HL-60 (cell line): ENCODE results near the gene PGGHG.
A peak's percentile ranks its signal among the peaks of the same experiment; 100 is the strongest.

ENCODE experiments used
- DNase-seq, 2 experiments: peaks; one replicate each; pipeline ENCODE4 v3.0.0-alpha.2; 2010 to 2020; ENCODE audit warnings: low read depth in 1 of 2, low spot score in 1 of 2
- H3K27ac ChIP-seq: fragments of 250-450 bp; sonication (Bioruptor Pico); replicated peaks from 2 replicates; pipeline ENCODE4 v1.5.1; 2020; ENCODE audit warnings: mild to moderate bottlenecking, moderate library complexity
- H3K27me3 ChIP-seq: fragments of 250-450 bp; sonication (Bioruptor Pico); 2 replicates; pipeline ENCODE4 v1.5.1; 2021; ENCODE audit warnings: mild to moderate bottlenecking, moderate library complexity; ENCODE audit not compliant: insufficient read depth, poor library complexity, severe bottlenecking
- H3K4me3 ChIP-seq: replicated peaks from 2 replicates; pipeline ENCODE4 v1.5.1; 2011; ENCODE audit warnings: mild to moderate bottlenecking, control low read depth, low read length; ENCODE audit not compliant: insufficient read depth
- CTCF ChIP-seq: IDR thresholded peaks from one replicate; pipeline ENCODE4 v1.5.1; 2011; ENCODE audit warnings: low read length, control low read depth, inconsistent platforms; ENCODE audit not compliant: insufficient read depth
- GABPA ChIP-seq: IDR thresholded peaks from 2 replicates; pipeline ENCODE4 v1.6.1; 2012; ENCODE audit warnings: low read depth
- POLR2AphosphoS5 ChIP-seq: IDR thresholded peaks from 2 replicates; pipeline ENCODE4 v1.6.1; 2012; ENCODE audit warnings: low read depth
- SPI1 ChIP-seq: IDR thresholded peaks from 2 replicates; pipeline ENCODE4 v1.6.1; 2012; ENCODE audit warnings: low read depth, mild to moderate bottlenecking, borderline replicate concordance
- TF ChIP-seq, protein P1 (sequence below): IDR thresholded peaks from 2 replicates; pipeline ENCODE4 v1.6.1; 2012; ENCODE audit warnings: low read depth; ENCODE audit not compliant: insufficient replicate concordance

Gene PGGHG

GRCh38 chr11:335779-336658 is 47.1 kb downstream of the PGGHG start:
- H3K27me3 ChIP-seq = peaks cover 4% of the 10 kb centered on the region
- H3K27ac ChIP-seq = peak overlapping the region; percentile 40
- TF ChIP-seq GABPA = no peak
- TF ChIP-seq POLR2AphosphoS5 = peak; percentile 41; the same call in 1 of the 2 replicates
- TF ChIP-seq, protein P1, sequence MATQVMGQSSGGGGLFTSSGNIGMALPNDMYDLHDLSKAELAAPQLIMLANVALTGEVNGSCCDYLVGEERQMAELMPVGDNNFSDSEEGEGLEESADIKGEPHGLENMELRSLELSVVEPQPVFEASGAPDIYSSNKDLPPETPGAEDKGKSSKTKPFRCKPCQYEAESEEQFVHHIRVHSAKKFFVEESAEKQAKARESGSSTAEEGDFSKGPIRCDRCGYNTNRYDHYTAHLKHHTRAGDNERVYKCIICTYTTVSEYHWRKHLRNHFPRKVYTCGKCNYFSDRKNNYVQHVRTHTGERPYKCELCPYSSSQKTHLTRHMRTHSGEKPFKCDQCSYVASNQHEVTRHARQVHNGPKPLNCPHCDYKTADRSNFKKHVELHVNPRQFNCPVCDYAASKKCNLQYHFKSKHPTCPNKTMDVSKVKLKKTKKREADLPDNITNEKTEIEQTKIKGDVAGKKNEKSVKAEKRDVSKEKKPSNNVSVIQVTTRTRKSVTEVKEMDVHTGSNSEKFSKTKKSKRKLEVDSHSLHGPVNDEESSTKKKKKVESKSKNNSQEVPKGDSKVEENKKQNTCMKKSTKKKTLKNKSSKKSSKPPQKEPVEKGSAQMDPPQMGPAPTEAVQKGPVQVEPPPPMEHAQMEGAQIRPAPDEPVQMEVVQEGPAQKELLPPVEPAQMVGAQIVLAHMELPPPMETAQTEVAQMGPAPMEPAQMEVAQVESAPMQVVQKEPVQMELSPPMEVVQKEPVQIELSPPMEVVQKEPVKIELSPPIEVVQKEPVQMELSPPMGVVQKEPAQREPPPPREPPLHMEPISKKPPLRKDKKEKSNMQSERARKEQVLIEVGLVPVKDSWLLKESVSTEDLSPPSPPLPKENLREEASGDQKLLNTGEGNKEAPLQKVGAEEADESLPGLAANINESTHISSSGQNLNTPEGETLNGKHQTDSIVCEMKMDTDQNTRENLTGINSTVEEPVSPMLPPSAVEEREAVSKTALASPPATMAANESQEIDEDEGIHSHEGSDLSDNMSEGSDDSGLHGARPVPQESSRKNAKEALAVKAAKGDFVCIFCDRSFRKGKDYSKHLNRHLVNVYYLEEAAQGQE = no peak
- no peak for TF ChIP-seq CTCF
- TF ChIP-seq SPI1 = peak; percentile 48; the same call in 1 of the 2 replicates
- H3K4me3 ChIP-seq = no peak overlapping the region
- DNase-seq = peak in 1 of 2 experiments; percentile 49

DNA sequence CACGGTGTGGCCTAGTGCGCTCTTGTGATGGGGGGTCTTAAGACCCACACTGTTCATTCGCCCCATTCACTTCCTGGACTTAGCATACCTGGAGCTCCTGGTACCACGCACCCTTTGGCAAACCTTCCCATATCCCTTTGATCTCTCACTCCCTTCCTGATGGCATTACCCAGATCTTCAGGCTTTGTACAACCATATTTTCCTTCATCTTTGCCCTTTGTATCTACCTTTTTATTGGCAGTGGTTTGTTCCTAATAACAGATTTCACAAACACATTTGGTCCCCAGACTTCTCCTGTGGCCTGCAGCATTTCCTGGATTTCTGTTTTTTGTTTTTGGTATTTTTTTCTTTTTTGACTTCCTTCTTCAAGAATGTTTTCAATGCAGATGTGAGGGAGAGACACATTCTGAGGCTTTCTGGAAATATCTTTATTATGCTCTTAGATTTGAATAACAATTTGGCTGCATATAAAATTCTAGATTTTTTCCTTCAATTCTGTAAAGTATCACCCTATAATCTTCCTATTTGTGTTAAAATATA is 47.8 kb downstream of the PGGHG start:
- TF ChIP-seq SPI1 = peak; percentile 55; the same call in 1 of the 2 replicates
- no peak for TF ChIP-seq CTCF
- DNase-seq = no peak
- H3K27ac ChIP-seq = no peak overlapping the region
- no peak overlapping the region for H3K4me3 ChIP-seq
- H3K27me3 ChIP-seq = no peaks in the 10 kb centered on the region

DNA sequence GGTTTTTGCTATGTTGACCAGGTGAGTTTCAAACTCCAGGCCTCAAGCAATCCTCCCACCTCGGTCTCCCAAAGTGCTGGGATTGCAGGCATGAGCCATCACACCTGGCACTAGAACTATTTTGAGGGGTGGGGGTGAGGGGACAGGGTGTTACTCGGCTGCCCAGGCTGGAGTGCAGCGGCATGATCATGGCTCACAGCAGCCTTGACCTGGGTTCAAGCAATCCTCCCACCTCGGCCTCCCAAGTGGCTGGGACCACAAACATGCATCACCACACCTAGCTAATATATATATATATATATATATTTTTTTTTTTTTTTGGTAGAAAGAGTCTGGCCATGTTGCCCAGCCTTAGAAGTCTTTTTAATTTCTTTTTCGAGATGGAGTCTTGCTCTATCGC is 48.8 kb downstream of the PGGHG start:
- H3K27ac ChIP-seq = no peak overlapping the region
- TF ChIP-seq CTCF = no peak
- TF ChIP-seq GABPA = no peak
- no peak for TF ChIP-seq SPI1
- TF ChIP-seq, protein P1 = no peak
- TF ChIP-seq POLR2AphosphoS5 = no peak
- no peak for DNase-seq
- no peaks in the 10 kb centered on the region for H3K27me3 ChIP-seq
- no peak overlapping the region for H3K4me3 ChIP-seq
